Smooth muscle cell (in vitro differentiated cells): Measurements from ENCODE around the gene TMEM101. TPM values are rescaled to one million over a fixed set of nuclear protein-coding genes. Genes with fewer than 3 reads are reported as not detected.

Source experiments
- DNase-seq: peaks from one replicate; lab custom pipeline; 2025; ENCODE audit not compliant: unreplicated experiment; lab: John Stamatoyannopoulos, UW
- H2AFZ ChIP-seq: fragments of 200-600 bp; sonication (generic); 2 replicates; pipeline ENCODE4 v1.6.0; 2016; ENCODE audit warnings: antibody characterized with exemption, low read depth, mild to moderate bottlenecking
- H3F3A ChIP-seq: fragments of 200-600 bp; sonication (generic); 2 replicates; pipeline ENCODE4 v1.6.0; 2017; ENCODE audit warnings: antibody characterized with exemption, low read depth
- H3K27ac ChIP-seq: fragments of 200-600 bp; sonication (generic); 2 replicates; pipeline ENCODE4 v1.5.1; 2016; ENCODE audit warnings: low read depth, mild to moderate bottlenecking
- H3K27me3 ChIP-seq: fragments of 200-600 bp; sonication (generic); 2 replicates; pipeline ENCODE4 v1.6.1; 2016; ENCODE audit warnings: low read depth, mild to moderate bottlenecking
- H3K36me3 ChIP-seq: fragments of 200-600 bp; sonication (generic); 2 replicates; pipeline ENCODE4 v1.5.1; 2016; ENCODE audit warnings: low read depth
- H3K4me1 ChIP-seq: fragments of 200-600 bp; sonication (generic); 2 replicates; pipeline ENCODE4 v1.5.1; 2016; ENCODE audit warnings: low read depth
- H3K4me2 ChIP-seq: fragments of 200-600 bp; sonication (generic); 2 replicates; pipeline ENCODE4 v1.6.0; 2016; ENCODE audit warnings: mild to moderate bottlenecking
- H3K4me3 ChIP-seq: fragments of 200-600 bp; sonication (generic); 2 replicates; pipeline ENCODE4 v1.5.1; 2016; ENCODE audit warnings: mild to moderate bottlenecking
- H3K79me2 ChIP-seq: fragments of 200-600 bp; sonication (generic); 2 replicates; pipeline ENCODE4 v1.6.0; 2016; ENCODE audit warnings: low read depth, mild to moderate bottlenecking
- H3K9ac ChIP-seq: fragments of 200-600 bp; sonication (generic); 2 replicates; pipeline ENCODE4 v1.6.0; 2016; ENCODE audit warnings: low read depth
- H3K9me3 ChIP-seq: fragments of 200-600 bp; sonication (generic); replicated peaks from 2 replicates; pipeline ENCODE4 v1.5.1; 2016; ENCODE audit warnings: low read depth
- H4K20me1 ChIP-seq: fragments of 200-600 bp; sonication (generic); 2 replicates; pipeline ENCODE4 v1.6.0; 2016; ENCODE audit warnings: low read depth
- CTCF ChIP-seq: fragments of 200-600 bp; sonication (generic); IDR thresholded peaks from 2 replicates; pipeline ENCODE4 v1.5.1; 2017; ENCODE audit warnings: borderline replicate concordance, mild to moderate bottlenecking, antibody characterized with exemption; ENCODE audit not compliant: insufficient read depth, poor library complexity, severe bottlenecking
- WGBS: methylation state at CpG from one replicate; pipeline ENCODE4 v1.1.7; 2016; ENCODE audit warnings: low lambda C conversion rate; 5-methylcytosine and 5-hydroxymethylcytosine counted together
- polyA plus RNA-seq: library from polyadenylated mRNA; unstranded; fragments of >200 nt; fragmentation: Nextera tagmentation; extraction: Ambion mirVana; gene quantifications from 2 replicates; pipeline ENCODE4 v1.2.1, GENCODE V29; 2016
- total RNA-seq: library from RNA; depleted of rRNA; stranded (reverse); fragments of >200 nt; gene quantifications from 2 replicates; pipeline ENCODE4 v1.2.3, GENCODE V29; 2014

Gene TMEM101
- total and polyA plus RNA-seq, 2 experiments from 2014 or later, result 35.1 to 36.1 TPM

- Histone ChIP-seq H2AFZ (no peak overlapping the region), H3K36me3 (no peaks in the 10 kb centered on the region), H3K4me1 (peaks cover 20% of the 10 kb centered on the region), H3K27ac (no peak overlapping the region), H3K4me3 (no peak overlapping the region), H3K9me3 (no peaks in the 10 kb centered on the region), H3F3A (peaks cover 5% of the 10 kb centered on the region), H4K20me1 (no peaks in the 10 kb centered on the region), H3K27me3 (no peaks in the 10 kb centered on the region), H3K9ac (no peak overlapping the region), H3K79me2 (peaks cover 7% of the 10 kb centered on the region), H3K4me2 (no peak overlapping the region)
- no peak for TF ChIP-seq CTCF
- DNase-seq, result no peak
- WGBS, result 69% methylated on average over 3 of the region's 3 CpGs
Measured at GRCh38 chr17:44012391-44012790, 2.4 kb downstream of the TMEM101 start.

DNA sequence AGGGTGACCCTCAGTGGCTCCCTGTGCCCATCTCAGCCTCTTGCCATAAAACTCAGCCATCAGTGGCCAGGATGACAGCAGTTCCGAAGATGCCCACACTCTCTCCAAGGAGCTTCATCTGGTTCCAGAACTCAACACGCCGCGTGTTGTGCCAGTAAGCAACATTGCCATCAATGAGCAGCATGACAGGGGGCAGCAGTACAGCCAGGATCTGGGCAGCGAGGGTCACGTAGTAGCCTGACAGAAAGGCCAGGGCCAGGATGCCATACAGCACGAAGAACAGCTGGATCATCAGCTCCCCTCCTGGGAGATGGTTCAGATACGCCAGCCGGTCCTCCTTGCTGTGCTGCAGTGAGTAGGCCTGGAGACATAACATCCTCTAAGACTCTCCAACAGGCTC, 2.9 kb downstream of the TMEM101 start:
- no peak for TF ChIP-seq CTCF
- WGBS, result 95% methylated on average over 9 of the region's 9 CpGs
- Histone ChIP-seq H3K4me3 (no peak overlapping the region), H3K9ac (no peak overlapping the region), H3K36me3 (no peaks in the 10 kb centered on the region), H3K27me3 (no peaks in the 10 kb centered on the region), H3K4me2 (no peak overlapping the region), H3K27ac (no peak overlapping the region), H2AFZ (no peak overlapping the region), H3K79me2 (peaks cover 7% of the 10 kb centered on the region), H3K4me1 (peaks cover 22% of the 10 kb centered on the region), H4K20me1 (no peaks in the 10 kb centered on the region), H3F3A (peaks cover 5% of the 10 kb centered on the region), H3K9me3 (no peaks in the 10 kb centered on the region)
- no peak for DNase-seq

DNA sequence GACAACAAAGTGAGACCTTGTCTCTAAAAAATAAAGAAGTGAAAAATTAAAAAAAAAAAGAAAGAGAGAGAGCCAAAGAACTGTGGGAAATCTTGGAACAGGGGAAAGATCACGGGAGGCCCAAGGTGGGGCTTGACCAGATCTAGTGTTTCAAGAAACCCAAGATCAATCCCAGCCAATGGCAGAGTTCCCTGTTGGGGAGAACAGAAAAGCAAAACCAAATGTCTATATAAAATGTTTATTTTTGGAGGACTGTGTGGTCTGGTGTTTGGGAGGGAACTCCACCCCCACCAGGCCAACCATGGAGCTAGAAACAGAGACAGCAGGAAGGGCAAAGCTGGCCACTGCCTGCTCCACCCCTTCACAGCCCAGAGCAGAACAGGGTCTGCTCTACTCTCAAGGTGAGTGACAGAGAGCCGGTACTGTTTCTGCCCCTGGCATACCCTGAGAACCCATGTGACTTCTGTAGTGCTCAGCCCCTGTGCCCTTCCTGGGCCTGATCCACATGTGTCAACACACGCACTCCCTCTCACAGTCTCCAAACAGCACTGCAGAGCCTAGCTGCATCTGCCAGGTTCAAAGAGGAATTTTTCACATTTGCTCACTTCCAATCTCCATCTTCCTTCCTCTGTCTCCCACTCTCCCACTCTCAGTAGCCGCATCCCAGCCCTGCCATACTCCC, 3.7 kb downstream of the TMEM101 start:
- 53% methylated on average over 4 of the region's 4 CpGs for WGBS
- H3K79me2 ChIP-seq, result peaks cover 7% of the 10 kb centered on the region
- no peaks in the 10 kb centered on the region for H3K36me3 ChIP-seq
- H3K27ac ChIP-seq, result no peak overlapping the region
- DNase-seq, result no peak
- no peak overlapping the region for H2AFZ ChIP-seq
- no peak overlapping the region for H3K4me2 ChIP-seq
- peaks cover 23% of the 10 kb centered on the region for H3K4me1 ChIP-seq
- peaks cover 1% of the 10 kb centered on the region for H3F3A ChIP-seq
- H3K9me3 ChIP-seq, result no peaks in the 10 kb centered on the region
- peaks cover 1% of the 10 kb centered on the region for H3K27me3 ChIP-seq
- no peaks in the 10 kb centered on the region for H4K20me1 ChIP-seq
- no peak overlapping the region for H3K9ac ChIP-seq
- H3K4me3 ChIP-seq, result no peak overlapping the region
- TF ChIP-seq CTCF, result no peak

DNA sequence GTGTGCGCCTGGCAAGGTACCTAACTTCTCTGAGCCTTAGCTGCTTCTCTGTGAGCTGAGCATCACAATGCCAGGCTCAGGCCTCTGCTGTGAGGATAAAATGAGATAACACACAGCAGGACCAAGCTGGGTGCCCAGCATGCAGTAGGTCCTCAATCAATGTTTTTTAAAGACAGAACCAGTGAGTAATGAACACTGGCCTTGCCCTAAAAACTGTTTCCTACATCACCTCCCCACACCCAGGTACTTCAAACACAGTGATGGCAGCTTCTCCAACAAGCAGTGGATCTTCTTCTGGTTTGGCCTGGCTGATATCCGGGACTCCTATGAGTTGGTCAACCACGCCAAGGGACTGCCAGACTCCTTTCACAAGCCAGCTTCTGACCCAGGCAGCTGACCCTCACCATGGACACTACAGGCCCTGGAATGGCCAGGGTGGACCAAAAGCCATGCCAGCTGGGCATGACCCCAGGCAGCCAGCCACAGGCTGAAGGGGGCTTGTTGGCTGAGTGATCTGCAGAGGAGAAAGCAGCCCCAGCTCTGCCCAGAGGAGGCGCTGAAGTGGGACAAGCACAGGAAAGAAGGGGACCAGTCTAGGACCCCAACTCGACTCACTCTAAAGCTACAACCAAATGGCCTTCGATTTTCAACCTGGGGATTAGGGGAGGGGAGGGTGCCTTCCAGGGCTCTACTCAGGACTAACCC, 6.4 kb downstream of the TMEM101 start:
- no peak overlapping the region for H3K9ac ChIP-seq
- no peaks in the 10 kb centered on the region for H3K36me3 ChIP-seq
- peak overlapping the region; percentile 99 for H3K4me2 ChIP-seq
- DNase-seq, result no peak
- H3K9me3 ChIP-seq, result no peaks in the 10 kb centered on the region
- H3K27ac ChIP-seq, result no peak overlapping the region
- H3K4me1 ChIP-seq, result peaks cover 26% of the 10 kb centered on the region
- TF ChIP-seq CTCF, result no peak
- H4K20me1 ChIP-seq, result no peaks in the 10 kb centered on the region
- H2AFZ ChIP-seq, result no peak overlapping the region
- peak overlapping the region; percentile 81 for H3K4me3 ChIP-seq
- no peaks in the 10 kb centered on the region for H3K79me2 ChIP-seq
- H3K27me3 ChIP-seq, result peaks cover 28% of the 10 kb centered on the region
- H3F3A ChIP-seq, result no peaks in the 10 kb centered on the region
- 72% methylated on average over 6 of the region's 6 CpGs for WGBS
